Measurements from ENCODE around the gene GRN. TPM values are rescaled to one million over a fixed set of nuclear protein-coding genes. Genes with fewer than 3 reads are reported as not detected.
"Not testable (repeated sequence)": the region's sequence is repeated elsewhere in the genome, so short reads cannot be mapped to it uniquely, and the experiment has no call there.

Gene GRN
- total RNA-seq, 3 donors from 2014 or later (not counting 1 experiment from before 2014, with no cell fraction given) = 42.4 to 69.8 (median 55.6) TPM

DNA sequence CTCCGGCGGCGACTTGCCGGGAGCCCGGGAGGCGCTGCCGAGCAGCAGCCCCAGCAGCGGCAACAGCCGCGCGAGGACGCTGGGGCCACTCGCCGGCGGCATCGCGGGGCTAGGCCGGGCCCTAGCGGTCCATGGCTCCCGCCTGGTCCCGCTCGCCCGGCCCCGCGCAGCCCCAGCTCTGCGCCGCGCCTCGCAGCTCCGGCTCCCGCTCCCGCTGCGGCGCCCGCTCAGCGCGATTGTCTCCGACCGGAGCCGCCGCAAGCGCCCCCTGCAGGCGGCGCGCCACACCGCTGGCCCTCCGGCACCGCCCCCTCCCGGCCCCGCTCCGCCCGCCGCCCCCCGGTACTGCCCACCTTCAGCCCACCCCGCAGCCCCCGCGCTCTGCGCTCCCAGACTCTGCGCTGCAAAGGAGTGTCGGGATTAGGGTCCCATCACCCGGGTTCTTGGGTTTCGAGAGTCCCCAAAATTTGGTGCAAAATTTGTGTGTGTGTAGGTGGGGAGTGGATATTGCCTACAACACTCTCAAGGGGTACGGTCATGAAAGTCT, 18.6 kb downstream of the GRN start, which contains the start of gene FAM171A2:
TSS of gene FAM171A2 (minus strand) at position 241 of the 547 bp plus-strand sequence. CDS start at position 102, 139 bp downstream.
- H3K4me3 Mint-ChIP-seq = peak within 1 kb of the TSS; percentile 80
- DNase-seq (peak; percentile 70 to 87), ATAC-seq (peak; percentile 90 to 96 (median 96))
- H3K4me1 Mint-ChIP-seq = no peaks in the 10 kb centered on the region
- TF ChIP-seq CTCF (IDR thresholded peaks at IDR 0.05) = peak; percentile 80
- Histone ChIP-seq H3K36me3 (ENCODE audit: control insufficient read depth, insufficient read depth, low read length) (no peaks in the 10 kb centered on the region), H3K4me3 (ENCODE audit: low read length) (peak within 1 kb of the TSS; percentile 28), H3K27me3 (ENCODE audit: control insufficient read depth, insufficient read depth, low read length) (peaks cover 10% of the 10 kb centered on the region), H3K4me1 (ENCODE audit: control insufficient read depth, insufficient read depth, low read length) (peaks cover 13% of the 10 kb centered on the region), H3K9me3 (ENCODE audit: control insufficient read depth, insufficient read depth, low read length) (no peaks in the 10 kb centered on the region), H3K27ac (ENCODE audit: low read length) (no peak within 1 kb of the TSS)
- peaks cover 38% of the 10 kb centered on the region in 2 donors for H3K27me3 Mint-ChIP-seq (ENCODE audit: low read depth in 2 of 2)
- under 1% methylated on average over 58 of the region's 63 CpGs for WGBS (ENCODE audit: insufficient coverage)
- no peaks in the 10 kb centered on the region for H3K36me3 Mint-ChIP-seq
- H3K9me3 Mint-ChIP-seq = no peaks in the 10 kb centered on the region
- intact Hi-C loops (cut with micrococcal nuclease) = no loop called here
- H3K27ac Mint-ChIP-seq = no peak within 1 kb of the TSS

GRCh38 chr17:44365051-44365450, 19.9 kb downstream of the GRN start:
- H3K9me3 ChIP-seq (ENCODE audit: control insufficient read depth, insufficient read depth, low read length); ATAC-seq; H3K27ac ChIP-seq (ENCODE audit: low read length); intact Hi-C loops (cut with micrococcal nuclease); H3K4me1 Mint-ChIP-seq; DNase-seq; H3K36me3 Mint-ChIP-seq; H3K27ac Mint-ChIP-seq; H3K4me3 ChIP-seq (ENCODE audit: low read length); H3K36me3 ChIP-seq (ENCODE audit: control insufficient read depth, insufficient read depth, low read length); H3K9me3 Mint-ChIP-seq: not testable (repeated sequence)
- Mint-ChIP-seq H3K4me3 (peak overlapping the region; percentile 73), H3K27me3 (ENCODE audit: low read depth in 2 of 2) (peaks cover 31 to 37% of the 10 kb centered on the region in 2 donors)
- peaks cover 17% of the 10 kb centered on the region for H3K4me1 ChIP-seq (ENCODE audit: control insufficient read depth, insufficient read depth, low read length)
- 89% methylated on average over 4 of the region's 5 CpGs for WGBS (ENCODE audit: insufficient coverage)
- peaks cover 10% of the 10 kb centered on the region for H3K27me3 ChIP-seq (ENCODE audit: control insufficient read depth, insufficient read depth, low read length)

GRCh38 chr17:44367231-44367979, 22.3 kb downstream of the GRN start:
- Histone ChIP-seq H3K36me3 (ENCODE audit: control insufficient read depth, insufficient read depth, low read length) (no peaks in the 10 kb centered on the region), H3K27ac (ENCODE audit: low read length) (no peak overlapping the region), H3K4me3 (ENCODE audit: low read length) (no peak overlapping the region), H3K9me3 (ENCODE audit: control insufficient read depth, insufficient read depth, low read length) (no peaks in the 10 kb centered on the region), H3K27me3 (ENCODE audit: control insufficient read depth, insufficient read depth, low read length) (peaks cover 6% of the 10 kb centered on the region), H3K4me1 (ENCODE audit: control insufficient read depth, insufficient read depth, low read length) (peaks cover 18% of the 10 kb centered on the region)
- H3K27me3 Mint-ChIP-seq (ENCODE audit: low read depth in 2 of 2) = peaks cover 26 to 38% of the 10 kb centered on the region in 2 donors
- intact Hi-C loops (cut with micrococcal nuclease) = no loop called here
- no peak overlapping the region for H3K27ac Mint-ChIP-seq
- DNase-seq (no peak), ATAC-seq (no peak)
- no peaks in the 10 kb centered on the region for H3K9me3 Mint-ChIP-seq
- no peaks in the 10 kb centered on the region for H3K4me1 Mint-ChIP-seq
- no peak overlapping the region for H3K4me3 Mint-ChIP-seq
- no peaks in the 10 kb centered on the region for H3K36me3 Mint-ChIP-seq
- TF ChIP-seq CTCF (IDR thresholded peaks at IDR 0.05) = no peak
- WGBS (ENCODE audit: insufficient coverage) = 89% methylated on average over 7 of the region's 7 CpGs

DNA sequence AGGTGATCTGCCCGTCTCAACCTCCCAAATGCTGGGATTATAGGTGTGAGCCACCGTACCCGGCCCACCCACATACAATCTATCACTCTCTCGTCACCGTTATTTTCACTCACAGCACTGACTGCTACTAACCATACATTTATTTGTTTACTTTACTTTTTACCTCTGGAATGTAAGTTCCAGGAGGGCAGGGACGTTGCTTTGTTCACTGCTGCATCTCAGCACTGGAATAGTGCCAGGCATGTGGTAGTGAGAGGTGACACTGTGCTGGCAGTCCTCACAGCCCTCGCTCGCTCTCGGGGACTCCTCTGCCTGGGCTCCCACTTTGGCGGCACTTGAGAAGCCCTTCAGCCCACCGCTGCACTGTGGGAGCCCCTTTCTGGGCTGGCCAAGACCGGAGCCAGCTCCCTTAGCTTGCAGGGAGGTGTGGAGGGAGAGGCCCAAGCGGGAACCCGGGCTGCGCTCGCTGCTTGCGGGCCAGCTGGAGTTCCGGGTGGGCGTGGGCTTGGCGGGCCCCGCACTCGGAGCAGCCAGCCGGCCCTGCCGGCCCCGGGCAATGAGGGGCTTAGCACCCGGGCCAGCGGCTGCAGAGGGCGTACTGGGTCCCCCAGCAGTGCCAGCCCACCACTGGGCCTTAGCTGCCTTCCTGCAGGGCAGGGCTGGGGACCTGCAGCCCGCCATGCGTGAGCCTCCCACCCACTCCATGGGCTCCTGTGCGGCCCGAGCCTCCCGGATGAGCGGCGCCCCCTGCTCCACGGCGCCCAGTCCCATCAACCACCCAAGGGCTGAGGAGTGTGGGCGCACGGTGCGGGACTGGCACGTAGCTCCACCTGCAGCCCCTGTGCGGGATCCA, 23.5 kb downstream of the GRN start:
- WGBS (ENCODE audit: insufficient coverage) = 94% methylated on average over 42 of the region's 42 CpGs
- DNase-seq; H3K27ac Mint-ChIP-seq; H3K36me3 ChIP-seq (ENCODE audit: control insufficient read depth, insufficient read depth, low read length); H3K4me1 ChIP-seq (ENCODE audit: control insufficient read depth, insufficient read depth, low read length); H3K36me3 Mint-ChIP-seq; H3K9me3 ChIP-seq (ENCODE audit: control insufficient read depth, insufficient read depth, low read length); H3K9me3 Mint-ChIP-seq; H3K27me3 ChIP-seq (ENCODE audit: control insufficient read depth, insufficient read depth, low read length); intact Hi-C loops (cut with micrococcal nuclease); H3K4me1 Mint-ChIP-seq; ATAC-seq; H3K4me3 Mint-ChIP-seq; H3K4me3 ChIP-seq (ENCODE audit: low read length); H3K27ac ChIP-seq (ENCODE audit: low read length): not testable (repeated sequence)
- peaks cover 23 to 38% of the 10 kb centered on the region in 2 donors for H3K27me3 Mint-ChIP-seq (ENCODE audit: low read depth in 2 of 2)

- H3K4me1 Mint-ChIP-seq; H3K36me3 ChIP-seq (ENCODE audit: control insufficient read depth, insufficient read depth, low read length); H3K4me3 ChIP-seq (ENCODE audit: low read length); H3K27me3 ChIP-seq (ENCODE audit: control insufficient read depth, insufficient read depth, low read length); H3K9me3 Mint-ChIP-seq; H3K9me3 ChIP-seq (ENCODE audit: control insufficient read depth, insufficient read depth, low read length); H3K27ac ChIP-seq (ENCODE audit: low read length); H3K36me3 Mint-ChIP-seq; H3K4me1 ChIP-seq (ENCODE audit: control insufficient read depth, insufficient read depth, low read length); H3K27ac Mint-ChIP-seq; DNase-seq; ATAC-seq; intact Hi-C loops (cut with micrococcal nuclease): not testable (repeated sequence)
- Mint-ChIP-seq H3K27me3 (ENCODE audit: low read depth in 2 of 2) (peaks cover 23 to 38% of the 10 kb centered on the region in 2 donors), H3K4me3 (peak overlapping the region; percentile 68)
- 36% methylated on average over 17 of the region's 17 CpGs for WGBS (ENCODE audit: insufficient coverage)
Observed at GRCh38 chr17:44369414-44370023, 24.4 kb downstream of the GRN start.

All from natural killer cell (primary cell).